Neural progenitor cell (in vitro differentiated cells): ENCODE measurements around the gene ARMH4. TPM values are rescaled to one million over a fixed set of nuclear protein-coding genes. Genes with fewer than 3 reads are reported as not detected.

ENCODE experiments used
- DNase-seq: peaks from one replicate; pipeline ENCODE4 v3.0.0-alpha.2; 2016; ENCODE audit warnings: low spot score
- H2AFZ ChIP-seq: fragments of 200-600 bp; sonication (generic); replicated peaks from 2 replicates; pipeline ENCODE4 v1.6.1; 2016; ENCODE audit warnings: antibody characterized with exemption
- H3F3A ChIP-seq: fragments of 200-600 bp; sonication (generic); 2 replicates; pipeline ENCODE4 v1.6.1; 2016; ENCODE audit warnings: antibody characterized with exemption, low read depth
- H3K27ac ChIP-seq: fragments of 200-600 bp; sonication (generic); 2 replicates; pipeline ENCODE4 v1.5.1; 2016; ENCODE audit warnings: mild to moderate bottlenecking
- H3K27me3 ChIP-seq: fragments of 200-600 bp; sonication (generic); 2 replicates; pipeline ENCODE4 v1.6.1; 2016; ENCODE audit warnings: mild to moderate bottlenecking, moderate library complexity
- H3K36me3 ChIP-seq: fragments of 200-600 bp; sonication (generic); 2 replicates; pipeline ENCODE4 v1.5.1; 2016
- H3K4me1 ChIP-seq: fragments of 200-600 bp; sonication (generic); 2 replicates; pipeline ENCODE4 v1.6.1; 2016; ENCODE audit warnings: mixed run types
- H3K4me2 ChIP-seq: fragments of 200-600 bp; sonication (generic); 2 replicates; pipeline ENCODE4 v1.6.1; 2016
- H3K4me3 ChIP-seq: fragments of 200-600 bp; sonication (generic); 2 replicates; pipeline ENCODE4 v1.5.1; 2016
- H3K79me2 ChIP-seq: fragments of 200-600 bp; sonication (generic); 2 replicates; pipeline ENCODE4 v1.6.1; 2016; ENCODE audit warnings: low read depth
- H3K9ac ChIP-seq: fragments of 200-600 bp; sonication (generic); 2 replicates; pipeline ENCODE4 v1.6.1; 2016
- H3K9me3 ChIP-seq: fragments of 200-600 bp; sonication (generic); 2 replicates; pipeline ENCODE4 v1.5.1; 2016; ENCODE audit warnings: low read depth
- H4K20me1 ChIP-seq: fragments of 200-600 bp; sonication (generic); 2 replicates; pipeline ENCODE4 v1.6.1; 2016; ENCODE audit warnings: low read depth
- H3K27ac Mint-ChIP-seq: 3 replicates; pipeline ENCODE4 v1.8.0; 2021; ENCODE audit warnings: mixed read lengths
- H3K27me3 Mint-ChIP-seq: 2 replicates; pipeline ENCODE4 v1.8.0; 2022; ENCODE audit warnings: low read depth, mild to moderate bottlenecking, inconsistent platforms, moderate library complexity, mixed read lengths; ENCODE audit not compliant: insufficient read depth
- H3K36me3 Mint-ChIP-seq: 3 replicates; pipeline ENCODE4 v1.8.0; 2021; ENCODE audit warnings: mixed read lengths
- H3K4me1 Mint-ChIP-seq: 3 replicates; pipeline ENCODE4 v1.8.0; 2021; ENCODE audit warnings: mixed read lengths
- H3K4me3 Mint-ChIP-seq: 3 replicates; pipeline ENCODE4 v1.8.0; 2021; ENCODE audit warnings: mild to moderate bottlenecking, moderate library complexity, mixed read lengths
- H3K9me3 Mint-ChIP-seq: 3 replicates; pipeline ENCODE4 v1.8.0; 2020; ENCODE audit warnings: mixed read lengths
- EZH2 ChIP-seq: fragments of 200-600 bp; sonication (generic); IDR thresholded peaks from 2 replicates; pipeline ENCODE4 v1.6.1; 2017; ENCODE audit warnings: antibody characterized with exemption, mild to moderate bottlenecking, moderate library complexity
- EZH2phosphoT487 ChIP-seq: fragments of 200-600 bp; sonication (generic); IDR thresholded peaks from 2 replicates; pipeline ENCODE4 v1.6.1; 2017; ENCODE audit warnings: antibody characterized with exemption
- total RNA-seq: library from RNA; depleted of rRNA; stranded (reverse); fragments of >200 nt; gene quantifications from 2 replicates; pipeline ENCODE4 v1.2.3, GENCODE V29; 2015; ENCODE audit warnings: low replicate concordance
- TF ChIP-seq, protein P1 (sequence below): fragments of 200-600 bp; sonication (generic); IDR thresholded peaks from 2 replicates; pipeline ENCODE4 v1.5.1; 2017; ENCODE audit warnings: antibody characterized with exemption, mild to moderate bottlenecking

The ARMH4 gene
- total RNA-seq, 1 donor from 2014 or later, result 29.0 TPM

DNA sequence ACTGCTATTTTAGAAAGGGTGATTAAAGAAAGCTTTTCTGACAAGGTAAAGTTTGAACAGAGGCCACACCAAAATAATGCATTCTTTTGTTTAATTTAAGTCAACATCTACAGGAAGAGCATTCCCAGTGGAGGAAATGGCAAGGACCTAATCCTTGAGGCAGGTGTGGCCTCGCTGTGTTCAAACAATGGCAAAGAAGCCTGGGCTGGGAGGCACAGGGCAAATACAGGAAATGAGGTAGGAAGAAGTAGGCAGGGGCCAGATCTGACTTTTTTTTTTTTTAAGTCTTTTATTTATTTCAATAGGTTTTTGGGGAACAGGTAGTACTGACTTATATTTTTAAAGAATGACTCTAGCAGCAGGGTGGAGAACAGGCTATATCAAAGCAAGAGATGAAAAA is 53.5 kb downstream of the ARMH4 start:
- Mint-ChIP-seq H3K4me3 (no peak overlapping the region), H3K27me3 (no peaks in the 10 kb centered on the region), H3K4me1 (no peaks in the 10 kb centered on the region), H3K27ac (no peak overlapping the region), H3K9me3 (no peaks in the 10 kb centered on the region), H3K36me3 (peaks cover 9% of the 10 kb centered on the region)
- Histone ChIP-seq H3K4me1 (no peaks in the 10 kb centered on the region), H3K36me3 (no peaks in the 10 kb centered on the region), H3K27me3 (no peaks in the 10 kb centered on the region), H3K9ac (no peak overlapping the region), H3K9me3 (no peaks in the 10 kb centered on the region), H3K79me2 (no peaks in the 10 kb centered on the region), H3F3A (no peaks in the 10 kb centered on the region), H2AFZ (no peak overlapping the region), H4K20me1 (no peaks in the 10 kb centered on the region), H3K4me3 (no peak overlapping the region), H3K4me2 (no peak overlapping the region), H3K27ac (no peak overlapping the region)
- DNase-seq, result peak; percentile 4
- TF ChIP-seq, protein P1, sequence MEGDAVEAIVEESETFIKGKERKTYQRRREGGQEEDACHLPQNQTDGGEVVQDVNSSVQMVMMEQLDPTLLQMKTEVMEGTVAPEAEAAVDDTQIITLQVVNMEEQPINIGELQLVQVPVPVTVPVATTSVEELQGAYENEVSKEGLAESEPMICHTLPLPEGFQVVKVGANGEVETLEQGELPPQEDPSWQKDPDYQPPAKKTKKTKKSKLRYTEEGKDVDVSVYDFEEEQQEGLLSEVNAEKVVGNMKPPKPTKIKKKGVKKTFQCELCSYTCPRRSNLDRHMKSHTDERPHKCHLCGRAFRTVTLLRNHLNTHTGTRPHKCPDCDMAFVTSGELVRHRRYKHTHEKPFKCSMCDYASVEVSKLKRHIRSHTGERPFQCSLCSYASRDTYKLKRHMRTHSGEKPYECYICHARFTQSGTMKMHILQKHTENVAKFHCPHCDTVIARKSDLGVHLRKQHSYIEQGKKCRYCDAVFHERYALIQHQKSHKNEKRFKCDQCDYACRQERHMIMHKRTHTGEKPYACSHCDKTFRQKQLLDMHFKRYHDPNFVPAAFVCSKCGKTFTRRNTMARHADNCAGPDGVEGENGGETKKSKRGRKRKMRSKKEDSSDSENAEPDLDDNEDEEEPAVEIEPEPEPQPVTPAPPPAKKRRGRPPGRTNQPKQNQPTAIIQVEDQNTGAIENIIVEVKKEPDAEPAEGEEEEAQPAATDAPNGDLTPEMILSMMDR, result no peak
- no peak for TF ChIP-seq EZH2phosphoT487
- TF ChIP-seq EZH2, result no peak

GRCh38 chr14:58096731-58097130 is 55.3 kb downstream of the ARMH4 start:
- no peak for DNase-seq
- TF ChIP-seq EZH2phosphoT487, result no peak
- TF ChIP-seq, protein P1, result no peak
- TF ChIP-seq EZH2, result no peak
- no peak overlapping the region for H3K4me3 ChIP-seq
- no peaks in the 10 kb centered on the region for H3F3A ChIP-seq
- H3K9me3 ChIP-seq, result no peaks in the 10 kb centered on the region
- H3K4me3 Mint-ChIP-seq, result no peak overlapping the region
- H3K36me3 ChIP-seq, result no peaks in the 10 kb centered on the region
- H3K9ac ChIP-seq, result no peak overlapping the region
- no peaks in the 10 kb centered on the region for H4K20me1 ChIP-seq
- H3K27me3 Mint-ChIP-seq, result no peaks in the 10 kb centered on the region
- H3K4me1 Mint-ChIP-seq, result no peaks in the 10 kb centered on the region
- H3K4me1 ChIP-seq, result no peaks in the 10 kb centered on the region
- no peaks in the 10 kb centered on the region for H3K27me3 ChIP-seq
- H3K4me2 ChIP-seq, result no peak overlapping the region
- H3K79me2 ChIP-seq, result no peaks in the 10 kb centered on the region
- no peak overlapping the region for H3K27ac ChIP-seq
- no peaks in the 10 kb centered on the region for H3K9me3 Mint-ChIP-seq
- no peak overlapping the region for H2AFZ ChIP-seq
- H3K27ac Mint-ChIP-seq, result no peak overlapping the region
- H3K36me3 Mint-ChIP-seq, result peaks cover 9% of the 10 kb centered on the region

- DNase-seq, result no peak
Measured at GRCh38 chr14:58091883-58092630, 60.0 kb downstream of the ARMH4 start.

More at GRCh38 chr14:58091883-58092630, 60.0 kb downstream of the ARMH4 start:
- H2AFZ ChIP-seq, result no peak overlapping the region
- Mint-ChIP-seq H3K36me3 (peaks cover 11% of the 10 kb centered on the region), H3K9me3 (no peaks in the 10 kb centered on the region), H3K27me3 (no peaks in the 10 kb centered on the region), H3K4me1 (no peaks in the 10 kb centered on the region), H3K4me3 (no peak overlapping the region), H3K27ac (no peak overlapping the region)
- H4K20me1 ChIP-seq, result no peaks in the 10 kb centered on the region
- H3K4me3 ChIP-seq, result no peak overlapping the region
- H3K36me3 ChIP-seq, result no peaks in the 10 kb centered on the region
- no peaks in the 10 kb centered on the region for H3K79me2 ChIP-seq
- H3K9me3 ChIP-seq, result no peaks in the 10 kb centered on the region
- H3F3A ChIP-seq, result no peaks in the 10 kb centered on the region
- H3K9ac ChIP-seq, result no peak overlapping the region
- TF ChIP-seq EZH2phosphoT487, result no peak
- TF ChIP-seq EZH2, result no peak
- TF ChIP-seq, protein P1, result no peak
- H3K4me1 ChIP-seq, result no peaks in the 10 kb centered on the region
- H3K27ac ChIP-seq, result no peak overlapping the region
- no peaks in the 10 kb centered on the region for H3K27me3 ChIP-seq
- no peak overlapping the region for H3K4me2 ChIP-seq
